CD4-positive, alpha-beta T cell (primary cell): ENCODE results near the gene PIP5KL1. TPM values are rescaled to one million over a fixed set of nuclear protein-coding genes. Genes with fewer than 3 reads are reported as not detected.
A peak's percentile ranks its signal among the peaks of the same experiment; 100 is the strongest.

Experiments used
- ATAC-seq: fragments of 200-7000 bp; cut with Tn5 transposase; one replicate; pipeline ENCODE4 v1.10.0; 2022; ENCODE audit warnings: mild to moderate bottlenecking; ENCODE audit not compliant: poor library complexity
- CTCF ChIA-PET: fragments of 350-600 bp; sonication (Branson Sonifier 250); formaldehyde crosslinking; loops from one replicate; lab custom pipeline; 2021; ENCODE audit warnings: antibody characterized with exemption, inconsistent platforms; lab: Charles Lee
- POLR2A ChIA-PET: fragments of 350-600 bp; sonication (Branson Sonifier 250); formaldehyde crosslinking; loops from one replicate; lab custom pipeline; 2021; ENCODE audit warnings: antibody characterized with exemption, inconsistent platforms; lab: Charles Lee
- DNase-seq, 14 experiments: peaks; one replicate each; pipeline ENCODE4 v3.0.0-alpha.2; 2013 to 2020; ENCODE audit warnings: mixed read lengths in 2 of 14
- H3K27ac ChIP-seq, 2 donors: one replicate each; pipeline versions ENCODE4 v1.5.1 to v1.7.0; 2013; ENCODE audit warnings: low read length in 2 of 2, low read depth in 1 of 2, mild to moderate bottlenecking in 1 of 2
- H3K27me3 ChIP-seq, 2 experiments: 1 replicate in 1 of 2; 2 replicates in 1 of 2; pipeline versions ENCODE4 v1.6.1 to v1.7.0; 2013; ENCODE audit warnings: low read length in 2 of 2, control low read depth in 1 of 2, mild to moderate bottlenecking in 1 of 2, moderate library complexity in 1 of 2; ENCODE audit not compliant: insufficient read depth in 2 of 2, control insufficient read depth in 1 of 2
- H3K36me3 ChIP-seq: one replicate; pipeline ENCODE4 v1.6.1; 2013; ENCODE audit warnings: low read length, control low read depth; ENCODE audit not compliant: insufficient read depth
- H3K4me1 ChIP-seq: one replicate; pipeline ENCODE4 v1.6.1; 2013; ENCODE audit warnings: low read length, control low read depth; ENCODE audit not compliant: insufficient read depth
- H3K4me3 ChIP-seq: one replicate; pipeline ENCODE4 v1.5.1; 2013; ENCODE audit warnings: mild to moderate bottlenecking, low read length, moderate library complexity
- H3K9me3 ChIP-seq, 2 experiments: 1 replicate in 1 of 2; 2 replicates in 1 of 2; pipeline versions ENCODE4 v1.6.1 to v1.7.0; 2013; ENCODE audit warnings: low read length in 2 of 2, mild to moderate bottlenecking in 2 of 2, control low read depth in 1 of 2, moderate library complexity in 1 of 2; ENCODE audit not compliant: control insufficient read depth in 1 of 2, insufficient read depth in 1 of 2
- H3K27ac Mint-ChIP-seq: one replicate; pipeline ENCODE4 v1.8.0; 2020; ENCODE audit warnings: mixed read lengths
- H3K27me3 Mint-ChIP-seq: one replicate; pipeline ENCODE4 v1.8.0; 2021; ENCODE audit warnings: mixed read lengths
- H3K36me3 Mint-ChIP-seq: one replicate; pipeline ENCODE4 v1.8.0; 2021; ENCODE audit warnings: low read depth, mixed read lengths
- H3K4me1 Mint-ChIP-seq: one replicate; pipeline ENCODE4 v1.8.0; 2021; ENCODE audit warnings: low read depth, mixed read lengths
- H3K4me3 Mint-ChIP-seq: one replicate; pipeline ENCODE4 v1.8.0; 2020; ENCODE audit warnings: mild to moderate bottlenecking, mixed read lengths
- H3K9me3 Mint-ChIP-seq: one replicate; pipeline ENCODE4 v1.8.0; 2020; ENCODE audit warnings: mixed read lengths
- intact Hi-C, 2 experiments: fragments of 100-400 bp; cut with DNase I in 1 of 2; cut with micrococcal nuclease in 1 of 2; formaldehyde crosslinking; loops; one replicate each; pipeline versions ENCODE4 v1.15.1 to v1.9.0; 2023 to 2025; cut with DNase I, micrococcal nuclease
- total RNA-seq, 174 experiments: library from RNA in 2 of 174; stranded (reverse) in 2 of 174; gene quantifications; one replicate each; pipeline ENCODE4 v1.2.3 and lab custom pipeline; 2021 to 2026
- TF ChIP-seq, protein P1 (sequence below): fragments of 200-600 bp; IDR thresholded peaks from one replicate; pipeline ENCODE4 v1.8.0; 2022; ENCODE audit warnings: antibody characterized with exemption, mild to moderate bottlenecking

PIP5KL1 gene
- total RNA-seq, 2 experiments from 2014 or later = 2.9 to 3.3 TPM

GRCh38 chr9:127974001-127974768 is 43.6 kb upstream of the PIP5KL1 start:
- Histone ChIP-seq H3K27ac (peak overlapping the region; percentile 73 to 96), H3K4me1 (peaks cover 91% of the 10 kb centered on the region), H3K27me3 (no peaks in the 10 kb centered on the region), H3K36me3 (peaks cover 45% of the 10 kb centered on the region), H3K4me3 (peak overlapping the region; percentile 67), H3K9me3 (no peaks in the 10 kb centered on the region)
- TF ChIP-seq, protein P1, sequence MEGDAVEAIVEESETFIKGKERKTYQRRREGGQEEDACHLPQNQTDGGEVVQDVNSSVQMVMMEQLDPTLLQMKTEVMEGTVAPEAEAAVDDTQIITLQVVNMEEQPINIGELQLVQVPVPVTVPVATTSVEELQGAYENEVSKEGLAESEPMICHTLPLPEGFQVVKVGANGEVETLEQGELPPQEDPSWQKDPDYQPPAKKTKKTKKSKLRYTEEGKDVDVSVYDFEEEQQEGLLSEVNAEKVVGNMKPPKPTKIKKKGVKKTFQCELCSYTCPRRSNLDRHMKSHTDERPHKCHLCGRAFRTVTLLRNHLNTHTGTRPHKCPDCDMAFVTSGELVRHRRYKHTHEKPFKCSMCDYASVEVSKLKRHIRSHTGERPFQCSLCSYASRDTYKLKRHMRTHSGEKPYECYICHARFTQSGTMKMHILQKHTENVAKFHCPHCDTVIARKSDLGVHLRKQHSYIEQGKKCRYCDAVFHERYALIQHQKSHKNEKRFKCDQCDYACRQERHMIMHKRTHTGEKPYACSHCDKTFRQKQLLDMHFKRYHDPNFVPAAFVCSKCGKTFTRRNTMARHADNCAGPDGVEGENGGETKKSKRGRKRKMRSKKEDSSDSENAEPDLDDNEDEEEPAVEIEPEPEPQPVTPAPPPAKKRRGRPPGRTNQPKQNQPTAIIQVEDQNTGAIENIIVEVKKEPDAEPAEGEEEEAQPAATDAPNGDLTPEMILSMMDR = no peak
- intact Hi-C loops = loop anchor here in 1 of 2 experiments (5.0 kb wide), 1 partner anchor 37 kb away; the partner anchor contains the start of gene DPM2
- Mint-ChIP-seq H3K4me1 (peaks cover 76% of the 10 kb centered on the region), H3K27me3 (no peaks in the 10 kb centered on the region), H3K4me3 (peak overlapping the region; percentile 91), H3K36me3 (peaks cover 92% of the 10 kb centered on the region), H3K9me3 (no peaks in the 10 kb centered on the region), H3K27ac (peak overlapping the region; percentile 97)
- ChIA-PET POLR2A (interaction anchor here (0.8 to 34.9 kb wide), 9 partner anchors 9 to 99 kb away, joined by 3 to 1020 read pairs (median 4); partner anchors contain the start of genes NAIF1 and SLC25A25), CTCF (interaction anchor here (1.1 to 2.2 kb wide), 3 partner anchors 19 to 57 kb away, joined by 3 to 13 read pairs (median 4); no protein-coding TSS in a partner anchor)
- peak in 2 of 14 experiments; percentile 14 to 26 for DNase-seq
- ATAC-seq = no peak

GRCh38 chr9:127973169-127974000 is 42.8 kb upstream of the PIP5KL1 start:
- Mint-ChIP-seq H3K4me3 (peak overlapping the region; percentile 91), H3K4me1 (peaks cover 84% of the 10 kb centered on the region), H3K9me3 (no peaks in the 10 kb centered on the region), H3K27ac (peak overlapping the region; percentile 97), H3K36me3 (peaks cover 92% of the 10 kb centered on the region), H3K27me3 (no peaks in the 10 kb centered on the region)
- POLR2A ChIA-PET = interaction anchor here (0.8 to 34.9 kb wide), 9 partner anchors 6 to 99 kb away, joined by 3 to 1020 read pairs (median 31); partner anchors contain the start of genes EEIG1, NAIF1 and SLC25A25
- CTCF ChIA-PET = interaction anchor here (1.1 to 2.2 kb wide), 3 partner anchors 18 to 61 kb away, joined by 3 to 13 read pairs (median 4); no protein-coding TSS in a partner anchor
- ATAC-seq (no peak), DNase-seq (peak in 2 of 14 experiments; percentile 35 to 54)
- Histone ChIP-seq H3K9me3 (no peaks in the 10 kb centered on the region), H3K4me3 (peak overlapping the region; percentile 67), H3K27me3 (no peaks in the 10 kb centered on the region), H3K36me3 (peaks cover 45% of the 10 kb centered on the region), H3K27ac (peak overlapping the region; percentile 73 to 96), H3K4me1 (peaks cover 96% of the 10 kb centered on the region)
- intact Hi-C loops = loop anchor here in 1 of 2 experiments (5.0 kb wide), 1 partner anchor 36 kb away; the partner anchor contains the start of gene DPM2
- TF ChIP-seq, protein P1 = no peak
